Measurements from ENCODE around the gene SLC16A5. TPM values are rescaled to one million over a fixed set of nuclear protein-coding genes. Genes with fewer than 3 reads are reported as not detected.
A peak's percentile ranks its signal among the peaks of the same experiment; 100 is the strongest.

SLC16A5 gene
- total RNA-seq, 1 experiment from 2014 or later = 17.1 TPM

GRCh38 chr17:75097865-75098264 is 10.1 kb downstream of the SLC16A5 start:
- H3K56ac ChIP-seq (ENCODE audit: insufficient read length, low read depth, low read length) = no peak overlapping the region
- no peak overlapping the region for H3K27ac ChIP-seq (ENCODE audit: insufficient read length, low read depth, low read length)
- no peak overlapping the region for H3K4me2 ChIP-seq (ENCODE audit: insufficient read depth, insufficient read length, low read length)
- no peaks in the 10 kb centered on the region for H4K20me1 ChIP-seq (ENCODE audit: control insufficient read depth, insufficient read depth, insufficient read length)
- TF ChIP-seq CTCF (conservative IDR thresholded peaks at IDR 0.05) = no peak
- H3K23ac ChIP-seq (ENCODE audit: insufficient read length, low read depth, low read length) = no peak overlapping the region
- H3K79me2 ChIP-seq (ENCODE audit: insufficient read depth, low read length) = no peaks in the 10 kb centered on the region
- no peak overlapping the region for H3T11ph ChIP-seq (ENCODE audit: low read length)
- no peak overlapping the region for H4K8ac ChIP-seq (replicated peaks; ENCODE audit: insufficient read length, low read depth, low read length)
- no peak overlapping the region for H2BK15ac ChIP-seq (ENCODE audit: low read depth, low read length)
- H3K27me3 ChIP-seq (ENCODE audit: insufficient read depth, low read length) = no peaks in the 10 kb centered on the region
- no peak overlapping the region for H2AK5ac ChIP-seq (ENCODE audit: insufficient read length, low read length)
- no CpG with 5 or more reads among the region's 7 CpGs for WGBS (ENCODE audit: extremely low coverage, insufficient read length, low lambda C conversion rate)
- H3K4me1 ChIP-seq (ENCODE audit: insufficient read depth, low read length) = peaks cover 3% of the 10 kb centered on the region; the same call in 1 of the 2 replicates
- no peak overlapping the region for H3K4me3 Mint-ChIP-seq
- H2AFZ ChIP-seq (ENCODE audit: low read length) = no peak overlapping the region
- H3K18ac ChIP-seq (ENCODE audit: insufficient read length, low read depth, low read length) = no peak overlapping the region
- H3K9me3 Mint-ChIP-seq = no peaks in the 10 kb centered on the region
- no peak overlapping the region for H3K4ac ChIP-seq (ENCODE audit: low read depth, low read length)
- no peak overlapping the region for H4K5ac ChIP-seq (ENCODE audit: insufficient read length, low read depth, low read length)
- peaks cover 7 to 44% (median 36%) of the 10 kb centered on the region in 3 experiments for H3K36me3 Mint-ChIP-seq (ENCODE audit: insufficient read depth in 1 of 3, low read depth in 3 of 3)
- peaks cover 9% of the 10 kb centered on the region in 2 experiments; a peak in 3 of 4 replicates for H3K4me1 Mint-ChIP-seq
- no peak overlapping the region for H2BK12ac ChIP-seq (ENCODE audit: insufficient read length, low read depth, low read length)
- no peaks in the 10 kb centered on the region for H3K23me2 ChIP-seq (ENCODE audit: insufficient read length, low read depth, low read length, poor library complexity, severe bottlenecking)
- H3K79me1 ChIP-seq (ENCODE audit: insufficient read depth, low read depth, low read length, poor library complexity, severe bottlenecking) = no peaks in the 10 kb centered on the region
- H3K27ac Mint-ChIP-seq = peak overlapping the region in 1 of 3 experiments; percentile 61; a peak in 1 of 7 replicates
- H2BK120ac ChIP-seq (ENCODE audit: low read depth, low read length, poor library complexity, severe bottlenecking) = no peak overlapping the region
- no peak overlapping the region for H4K91ac ChIP-seq (ENCODE audit: insufficient read length, low read depth, low read length)
- no peak for DNase-seq
- no peak overlapping the region for H2BK5ac ChIP-seq (ENCODE audit: insufficient read length, low read length)
- H3K27me3 Mint-ChIP-seq (ENCODE audit: low read depth) = no peaks in the 10 kb centered on the region
- H3K14ac ChIP-seq (ENCODE audit: insufficient read depth, low read length) = no peak overlapping the region
- H3K9ac ChIP-seq (ENCODE audit: extremely low read depth, insufficient read length, low read length) = no peak overlapping the region
- no peaks in the 10 kb centered on the region for H3K9me3 ChIP-seq (ENCODE audit: control insufficient read depth, low read depth, low read length)
- no peak overlapping the region for H2BK20ac ChIP-seq (ENCODE audit: low read depth, low read length, poor library complexity, severe bottlenecking)
